ENCODE results near the gene TBL1X.

TBL1X gene

GRCh38 chrX:9587642-9588041 is 122.8 kb downstream of the TBL1X start:
- no peak overlapping the region for H3K27ac ChIP-seq (replicated peaks; ENCODE audit: low read length)
- no peak overlapping the region for H4K8ac ChIP-seq (ENCODE audit: low read depth, low read length)
- H4K91ac ChIP-seq (ENCODE audit: low read depth, low read length, poor library complexity): no peak overlapping the region
- H3K4ac ChIP-seq (ENCODE audit: low read length): no peak overlapping the region
- no peaks in the 10 kb centered on the region for H3K36me3 ChIP-seq (replicated peaks in 1 of 2; ENCODE audit: control insufficient read depth in 2 of 2, insufficient read depth in 2 of 2, low read length in 2 of 2)
- H3K4me1 ChIP-seq (ENCODE audit: control insufficient read depth in 2 of 2, insufficient read depth in 1 of 2, low read depth in 1 of 2, low read length in 2 of 2): peaks cover 0 to 3% of the 10 kb centered on the region in 2 donors
- H3K9ac ChIP-seq (ENCODE audit: low read depth, low read length, poor library complexity): no peak overlapping the region
- H3K4me3 ChIP-seq (ENCODE audit: low read length in 2 of 2): no peak overlapping the region
- H2BK15ac ChIP-seq (ENCODE audit: low read length): no peak overlapping the region
- no peak overlapping the region for H2AK5ac ChIP-seq (ENCODE audit: low read depth, low read length)
- H3K23ac ChIP-seq (ENCODE audit: low read depth, low read length, poor library complexity): no peak overlapping the region
- H3K9me3 ChIP-seq (replicated peaks in 1 of 2; ENCODE audit: control insufficient read depth in 2 of 2, insufficient read depth in 1 of 2, low read depth in 1 of 2, low read length in 2 of 2): no peaks in the 10 kb centered on the region
- peaks cover 11% of the 10 kb centered on the region for H3K79me1 ChIP-seq (ENCODE audit: low read depth, low read length)
- H3K14ac ChIP-seq (ENCODE audit: low read length): no peak overlapping the region
- H3K4me2 ChIP-seq (ENCODE audit: insufficient read depth, low read length, poor library complexity, severe bottlenecking): no peak overlapping the region
- WGBS, 2 donors (ENCODE audit: extremely low coverage in 2 of 2, insufficient read length in 2 of 2, insufficient replicate concordance in 1 of 2): no CpG with 5 or more reads among the region's 9 CpGs
- H2BK5ac ChIP-seq (ENCODE audit: low read length): no peak overlapping the region
- no peaks in the 10 kb centered on the region for H3K27me3 ChIP-seq (ENCODE audit: control insufficient read depth in 3 of 3, insufficient read depth in 3 of 3, low read depth in 1 of 3, low read length in 3 of 3)
- H2AFZ ChIP-seq (ENCODE audit: low read length): no peak overlapping the region
- no peak for DNase-seq (ENCODE audit: low spot score)
- no peak overlapping the region for H2BK120ac ChIP-seq (ENCODE audit: low read depth, low read length)
- H2BK12ac ChIP-seq (ENCODE audit: low read length): no peak overlapping the region
- no peak overlapping the region for H3K18ac ChIP-seq (ENCODE audit: low read length)

GRCh38 chrX:9591496-9591895 is 126.6 kb downstream of the TBL1X start:
- H4K91ac ChIP-seq (ENCODE audit: low read depth, low read length, poor library complexity): no peak overlapping the region
- whole genome bisulfite sequencing, 2 donors (ENCODE audit: extremely low coverage in 2 of 2, insufficient read length in 2 of 2, insufficient replicate concordance in 1 of 2): no CpG with 5 or more reads among the region's 2 CpGs
- no peaks in the 10 kb centered on the region for H3K36me3 ChIP-seq (replicated peaks in 1 of 2; ENCODE audit: control insufficient read depth in 2 of 2, insufficient read depth in 2 of 2, low read length in 2 of 2)
- no peak for DNase-seq (ENCODE audit: low spot score)
- H2BK5ac ChIP-seq (ENCODE audit: low read length): no peak overlapping the region
- no peak overlapping the region for H3K18ac ChIP-seq (ENCODE audit: low read length)
- no peak overlapping the region for H2BK15ac ChIP-seq (ENCODE audit: low read length)
- H3K4me2 ChIP-seq (ENCODE audit: insufficient read depth, low read length, poor library complexity, severe bottlenecking): no peak overlapping the region
- H3K27me3 ChIP-seq (ENCODE audit: control insufficient read depth in 3 of 3, insufficient read depth in 3 of 3, low read depth in 1 of 3, low read length in 3 of 3): no peaks in the 10 kb centered on the region
- H3K4me3 ChIP-seq (ENCODE audit: low read length in 2 of 2): no peak overlapping the region
- no peak overlapping the region for H2BK120ac ChIP-seq (ENCODE audit: low read depth, low read length)
- H3K9ac ChIP-seq (ENCODE audit: low read depth, low read length, poor library complexity): no peak overlapping the region
- H3K4ac ChIP-seq (ENCODE audit: low read length): no peak overlapping the region
- H3K27ac ChIP-seq (replicated peaks; ENCODE audit: low read length): no peak overlapping the region
- H4K8ac ChIP-seq (ENCODE audit: low read depth, low read length): no peak overlapping the region
- H3K23ac ChIP-seq (ENCODE audit: low read depth, low read length, poor library complexity): no peak overlapping the region
- H3K9me3 ChIP-seq (replicated peaks in 1 of 2; ENCODE audit: control insufficient read depth in 2 of 2, insufficient read depth in 1 of 2, low read depth in 1 of 2, low read length in 2 of 2): no peaks in the 10 kb centered on the region
- no peak overlapping the region for H2BK12ac ChIP-seq (ENCODE audit: low read length)
- no peak overlapping the region for H2AK5ac ChIP-seq (ENCODE audit: low read depth, low read length)
- H2AFZ ChIP-seq (ENCODE audit: low read length): no peak overlapping the region
- peaks cover 11% of the 10 kb centered on the region for H3K79me1 ChIP-seq (ENCODE audit: low read depth, low read length)
- no peak overlapping the region for H3K14ac ChIP-seq (ENCODE audit: low read length)
- peaks cover 0 to 2% of the 10 kb centered on the region in 2 donors for H3K4me1 ChIP-seq (ENCODE audit: control insufficient read depth in 2 of 2, insufficient read depth in 1 of 2, low read depth in 1 of 2, low read length in 2 of 2)

- WGBS, 2 donors (ENCODE audit: extremely low coverage in 2 of 2, insufficient read length in 2 of 2, insufficient replicate concordance in 1 of 2): no CpG with 5 or more reads among the region's 9 CpGs
Observed at GRCh38 chrX:9593756-9594155, 128.9 kb downstream of the TBL1X start.

GRCh38 chrX:9595174-9595573 is 130.3 kb downstream of the TBL1X start:
- no peak for DNase-seq (ENCODE audit: low spot score)
- Histone ChIP-seq H4K91ac (ENCODE audit: low read depth, low read length, poor library complexity) (no peak overlapping the region), H2BK12ac (ENCODE audit: low read length) (no peak overlapping the region), H3K4ac (ENCODE audit: low read length) (no peak overlapping the region), H3K4me1 (ENCODE audit: control insufficient read depth in 2 of 2, insufficient read depth in 1 of 2, low read depth in 1 of 2, low read length in 2 of 2) (peaks cover 0 to 6% of the 10 kb centered on the region in 2 donors), H3K36me3 (replicated peaks in 1 of 2; ENCODE audit: control insufficient read depth in 2 of 2, insufficient read depth in 2 of 2, low read length in 2 of 2) (no peaks in the 10 kb centered on the region), H3K27ac (replicated peaks; ENCODE audit: low read length) (no peak overlapping the region), H4K8ac (ENCODE audit: low read depth, low read length) (no peak overlapping the region), H3K4me3 (ENCODE audit: low read length in 2 of 2) (no peak overlapping the region), H3K9ac (ENCODE audit: low read depth, low read length, poor library complexity) (no peak overlapping the region), H2AK5ac (ENCODE audit: low read depth, low read length) (no peak overlapping the region), H2BK5ac (ENCODE audit: low read length) (no peak overlapping the region), H3K4me2 (ENCODE audit: insufficient read depth, low read length, poor library complexity, severe bottlenecking) (no peak overlapping the region), H2BK120ac (ENCODE audit: low read depth, low read length) (no peak overlapping the region), H3K23ac (ENCODE audit: low read depth, low read length, poor library complexity) (no peak overlapping the region), H3K27me3 (ENCODE audit: control insufficient read depth in 3 of 3, insufficient read depth in 3 of 3, low read depth in 1 of 3, low read length in 3 of 3) (no peaks in the 10 kb centered on the region), H3K9me3 (replicated peaks in 1 of 2; ENCODE audit: control insufficient read depth in 2 of 2, insufficient read depth in 1 of 2, low read depth in 1 of 2, low read length in 2 of 2) (no peaks in the 10 kb centered on the region), H3K14ac (ENCODE audit: low read length) (no peak overlapping the region), H3K79me1 (ENCODE audit: low read depth, low read length) (peaks cover 5% of the 10 kb centered on the region), H2BK15ac (ENCODE audit: low read length) (no peak overlapping the region), H3K18ac (ENCODE audit: low read length) (no peak overlapping the region), H2AFZ (ENCODE audit: low read length) (no peak overlapping the region)
- no CpG with 5 or more reads among the region's 5 CpGs for WGBS, 2 donors (ENCODE audit: extremely low coverage in 2 of 2, insufficient read length in 2 of 2, insufficient replicate concordance in 1 of 2)

More at GRCh38 chrX:9593756-9594155, 128.9 kb downstream of the TBL1X start:
- H3K9me3 ChIP-seq (replicated peaks in 1 of 2; ENCODE audit: control insufficient read depth in 2 of 2, insufficient read depth in 1 of 2, low read depth in 1 of 2, low read length in 2 of 2): no peaks in the 10 kb centered on the region
- H3K36me3 ChIP-seq (replicated peaks in 1 of 2; ENCODE audit: control insufficient read depth in 2 of 2, insufficient read depth in 2 of 2, low read length in 2 of 2): no peaks in the 10 kb centered on the region
- no peak overlapping the region for H2BK12ac ChIP-seq (ENCODE audit: low read length)
- H2BK120ac ChIP-seq (ENCODE audit: low read depth, low read length): no peak overlapping the region
- H3K4me3 ChIP-seq (ENCODE audit: low read length in 2 of 2): no peak overlapping the region
- no peak overlapping the region for H2AFZ ChIP-seq (ENCODE audit: low read length)
- no peak overlapping the region for H3K4ac ChIP-seq (ENCODE audit: low read length)
- peaks cover 8% of the 10 kb centered on the region for H3K79me1 ChIP-seq (ENCODE audit: low read depth, low read length)
- H3K4me1 ChIP-seq (ENCODE audit: control insufficient read depth in 2 of 2, insufficient read depth in 1 of 2, low read depth in 1 of 2, low read length in 2 of 2): peaks cover 0 to 6% of the 10 kb centered on the region in 2 donors
- H3K27me3 ChIP-seq (ENCODE audit: control insufficient read depth in 3 of 3, insufficient read depth in 3 of 3, low read depth in 1 of 3, low read length in 3 of 3): no peaks in the 10 kb centered on the region
- H2AK5ac ChIP-seq (ENCODE audit: low read depth, low read length): no peak overlapping the region
- no peak overlapping the region for H3K23ac ChIP-seq (ENCODE audit: low read depth, low read length, poor library complexity)
- H3K4me2 ChIP-seq (ENCODE audit: insufficient read depth, low read length, poor library complexity, severe bottlenecking): no peak overlapping the region
- no peak overlapping the region for H3K18ac ChIP-seq (ENCODE audit: low read length)
- DNase-seq (ENCODE audit: low spot score): no peak
- H4K91ac ChIP-seq (ENCODE audit: low read depth, low read length, poor library complexity): no peak overlapping the region
- H3K27ac ChIP-seq (replicated peaks; ENCODE audit: low read length): no peak overlapping the region
- no peak overlapping the region for H3K9ac ChIP-seq (ENCODE audit: low read depth, low read length, poor library complexity)
- no peak overlapping the region for H3K14ac ChIP-seq (ENCODE audit: low read length)
- no peak overlapping the region for H2BK15ac ChIP-seq (ENCODE audit: low read length)
- H2BK5ac ChIP-seq (ENCODE audit: low read length): no peak overlapping the region
- no peak overlapping the region for H4K8ac ChIP-seq (ENCODE audit: low read depth, low read length)

All from neuronal stem cell (in vitro differentiated cells).